Gastroesophageal sphincter (tissue), 3 donors: Measurements from ENCODE around the gene AMPD2.

Experiments used
- CTCF ChIP-seq, 4 experiments: fragments of 200-600 bp in 2 of 4; fragments of 450-650 bp in 2 of 4; sonication (generic) in 1 of 4; IDR thresholded peaks; one replicate each; pipeline ENCODE4 v1.5.1; 2017 to 2019; ENCODE audit warnings: antibody characterized with exemption in 4 of 4, mild to moderate bottlenecking in 2 of 4, moderate library complexity in 2 of 4
- EP300 ChIP-seq: sonication (generic); formaldehyde crosslinking; IDR thresholded peaks from one replicate; pipeline ENCODE4 v1.6.1; 2017; ENCODE audit warnings: antibody characterized with exemption, mild to moderate bottlenecking
- POLR2A ChIP-seq, 2 donors: fragments of 450-650 bp; IDR thresholded peaks; one replicate each; pipeline ENCODE4 v1.6.1; 2017; ENCODE audit warnings: antibody characterized with exemption in 2 of 2, mild to moderate bottlenecking in 2 of 2, moderate library complexity in 1 of 2
- POLR2AphosphoS5 ChIP-seq: sonication (generic); formaldehyde crosslinking; IDR thresholded peaks from one replicate; pipeline ENCODE4 v1.6.1; 2017; ENCODE audit warnings: antibody characterized with exemption

GRCh38 chr1:109598655-109599054 is 21.0 kb upstream of the AMPD2 start:
- TF ChIP-seq CTCF (IDR thresholded peaks at IDR 0.05) (no peak), POLR2AphosphoS5 (no peak), POLR2A (IDR thresholded peaks at IDR 0.05) (no peak), EP300 (no peak)
